ENCODE measurements around the gene GRID2.
"Not testable (repeated sequence)": the region's sequence is repeated elsewhere in the genome, so short reads cannot be mapped to it uniquely, and the experiment has no call there.

GRID2 gene

DNA sequence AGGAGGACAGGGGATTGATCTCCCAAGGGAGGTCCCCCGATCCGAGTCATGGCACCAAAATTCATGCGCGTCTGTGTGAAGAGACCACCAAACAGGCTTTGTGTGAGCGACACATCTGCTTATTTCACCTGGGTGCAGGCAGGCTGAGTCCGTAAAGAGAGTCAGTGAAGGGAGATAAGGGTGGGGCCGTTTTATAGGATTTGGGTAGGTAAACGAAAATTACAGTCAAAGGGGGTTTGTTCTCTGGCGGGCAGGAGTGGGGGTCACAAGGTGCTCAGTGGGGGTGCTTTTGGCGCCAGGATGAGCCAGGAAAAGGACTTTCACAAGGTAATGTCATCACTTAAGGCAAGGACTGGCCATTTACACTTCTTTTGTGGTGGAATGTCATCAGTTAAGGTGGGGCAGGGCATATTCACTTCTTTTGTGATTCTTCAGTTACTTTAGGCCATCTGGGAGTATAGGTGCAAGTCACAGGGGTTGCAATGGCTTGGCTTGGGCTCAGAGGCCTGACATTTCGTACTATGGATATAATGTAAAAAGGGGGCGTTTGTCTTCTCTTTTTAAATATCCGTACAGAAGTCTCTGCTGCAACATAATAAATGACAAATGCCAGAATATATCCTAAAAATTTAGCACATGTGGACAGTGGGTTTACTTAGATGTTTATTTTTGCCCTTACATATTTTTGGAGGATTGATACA lies 140.5 kb downstream of the GRID2 start:
- not testable (repeated sequence) for DNase-seq

DNA sequence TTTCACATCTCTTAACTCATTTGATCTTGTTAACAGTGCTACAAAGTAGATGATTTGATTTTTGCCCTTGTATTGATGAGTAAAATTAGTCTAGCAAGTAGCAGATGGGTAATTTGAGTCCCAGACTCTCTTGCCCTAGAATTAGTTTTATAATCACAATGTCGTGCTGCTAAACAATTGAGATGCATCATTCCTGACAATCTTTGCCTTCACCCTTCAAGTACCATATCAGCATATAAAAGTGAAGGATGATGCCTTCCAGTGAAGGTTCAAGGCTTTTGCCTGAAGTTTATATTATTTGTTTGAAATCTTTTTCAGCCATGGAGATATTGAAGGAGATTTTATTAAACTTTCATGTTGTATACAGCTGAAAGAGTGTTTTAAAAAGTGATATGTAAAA lies 141.4 kb downstream of the GRID2 start:
- no peak for DNase-seq

DNA sequence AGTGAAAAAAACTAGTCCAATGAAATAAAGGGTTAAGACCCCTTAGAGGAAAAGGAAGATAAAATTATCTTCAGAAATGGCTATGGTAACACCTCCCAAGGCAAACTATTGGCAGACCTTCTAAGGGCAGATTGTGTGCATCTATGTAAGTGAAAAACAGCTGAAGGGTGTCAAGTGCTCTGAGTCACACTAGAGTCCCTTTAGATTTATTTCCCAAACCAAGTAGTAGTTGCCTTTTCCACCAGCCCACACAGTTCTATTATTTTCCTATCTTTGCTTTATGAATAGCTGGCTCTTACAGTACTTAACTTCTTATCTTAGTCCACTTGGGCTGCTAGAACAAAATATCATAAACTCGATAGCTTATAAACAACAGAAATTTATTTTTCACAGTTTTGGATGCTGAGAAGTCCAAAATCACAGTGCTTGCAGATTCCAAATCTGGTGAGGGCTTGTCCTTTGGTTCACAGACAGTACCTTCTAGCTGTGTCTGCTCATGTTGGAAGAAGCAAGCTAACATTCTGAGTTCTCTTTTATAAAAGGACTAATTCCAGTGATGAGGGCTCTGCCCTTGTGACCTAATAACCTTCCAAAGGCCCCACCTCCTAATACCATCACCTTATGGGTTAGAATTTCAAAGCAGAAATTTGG lies 143.6 kb downstream of the GRID2 start:
- DNase-seq = no peak

DNA sequence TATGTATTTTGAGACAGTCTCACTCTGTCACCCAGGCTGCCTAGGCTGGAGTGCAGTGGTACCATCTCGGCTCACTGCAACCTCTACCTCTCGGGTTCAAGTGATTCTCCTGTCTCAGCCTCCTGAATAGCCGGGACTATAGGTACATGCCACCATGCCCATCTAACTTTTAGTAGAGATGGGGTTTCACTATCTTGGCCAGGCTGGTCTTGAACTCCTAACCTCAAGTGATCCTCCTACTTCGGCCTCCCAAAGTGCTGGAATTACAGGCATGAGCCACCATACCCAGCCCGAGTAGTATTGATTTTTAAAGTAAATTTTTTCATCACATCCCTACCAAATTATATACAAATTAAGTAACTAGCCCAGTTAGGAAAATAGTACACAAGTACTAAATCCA lies 144.4 kb downstream of the GRID2 start:
- DNase-seq = not testable (repeated sequence)

DNA sequence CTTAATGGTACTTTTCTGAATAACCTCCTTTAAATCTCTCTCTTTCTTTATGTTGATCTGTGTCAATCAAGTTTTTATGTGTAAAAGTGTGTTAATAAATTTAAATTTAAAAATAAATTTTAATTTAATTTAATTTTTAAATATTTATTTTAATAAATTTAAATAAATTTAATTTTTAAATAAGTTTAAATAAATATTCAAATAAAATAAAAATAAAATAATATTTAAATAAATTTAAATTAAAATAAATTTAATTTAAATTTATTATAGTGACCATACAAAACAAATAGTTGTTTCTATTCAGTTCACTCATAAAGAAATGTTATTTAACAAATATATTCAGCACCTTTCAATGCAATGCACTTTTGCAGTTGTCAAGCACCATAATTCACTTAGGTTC lies 146.9 kb downstream of the GRID2 start:
- no peak for DNase-seq

DNA sequence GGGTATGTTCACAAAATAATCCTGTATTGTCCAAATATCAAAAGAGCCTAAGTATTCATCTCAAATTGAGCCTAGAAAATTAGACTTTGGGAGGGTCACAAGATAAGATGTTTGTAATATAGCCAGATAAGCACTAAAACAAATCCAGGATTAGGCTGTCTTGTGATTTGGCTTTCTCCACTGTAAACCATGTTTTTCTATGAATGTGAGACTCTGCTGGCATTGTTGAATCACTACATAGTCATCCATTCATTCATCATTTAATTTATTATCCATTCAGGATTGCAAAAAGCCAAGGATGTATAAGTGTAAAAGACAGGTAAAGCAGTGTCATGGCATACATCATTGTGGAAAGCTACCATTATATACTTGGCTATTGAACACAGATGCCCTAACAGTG lies 148.0 kb downstream of the GRID2 start:
- DNase-seq = no peak

DNA sequence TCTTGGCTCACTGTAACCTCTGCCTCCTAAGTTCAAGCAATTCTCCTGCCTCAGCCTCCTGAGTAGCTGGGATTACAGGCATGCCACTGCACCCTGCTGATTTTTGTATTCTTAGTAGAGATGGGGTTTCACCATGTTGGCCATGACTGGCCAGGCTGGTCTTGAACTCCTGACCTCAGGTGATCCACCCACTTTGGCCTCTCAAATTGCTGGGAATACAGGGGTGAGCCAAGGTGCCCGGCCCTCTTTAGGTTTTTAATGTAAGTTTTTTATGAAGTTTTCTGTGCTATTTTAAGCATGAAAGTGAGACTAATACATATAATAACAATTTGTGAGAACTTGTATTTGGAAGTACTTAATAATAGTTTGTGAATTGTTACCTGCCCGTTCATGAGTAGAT lies 148.6 kb downstream of the GRID2 start:
- not testable (repeated sequence) for DNase-seq

DNA sequence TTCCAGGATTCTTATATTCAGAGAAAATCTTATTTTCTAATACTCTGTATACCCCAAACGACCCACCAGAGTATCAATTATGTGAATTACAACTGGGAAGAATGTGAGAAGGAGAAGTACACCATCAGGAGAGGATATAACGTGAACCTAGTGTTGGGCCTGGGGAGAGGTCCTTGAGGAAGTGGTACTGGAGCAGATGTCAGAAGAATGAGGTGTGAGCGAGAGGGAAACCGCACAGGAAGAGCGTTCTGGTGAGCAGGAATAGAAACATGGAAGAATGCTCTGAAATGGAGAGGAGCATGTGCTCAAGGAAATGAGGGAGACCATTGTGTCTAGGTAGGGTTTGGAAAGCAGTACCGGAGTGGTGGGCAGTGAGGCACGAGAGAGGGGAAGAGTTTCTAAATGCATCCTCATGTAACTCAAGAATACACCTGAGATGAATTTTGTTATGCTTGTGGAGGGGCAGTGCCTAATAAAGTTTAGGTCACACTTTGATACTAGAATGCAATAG lies 151.6 kb downstream of the GRID2 start:
- no peak for DNase-seq

DNA sequence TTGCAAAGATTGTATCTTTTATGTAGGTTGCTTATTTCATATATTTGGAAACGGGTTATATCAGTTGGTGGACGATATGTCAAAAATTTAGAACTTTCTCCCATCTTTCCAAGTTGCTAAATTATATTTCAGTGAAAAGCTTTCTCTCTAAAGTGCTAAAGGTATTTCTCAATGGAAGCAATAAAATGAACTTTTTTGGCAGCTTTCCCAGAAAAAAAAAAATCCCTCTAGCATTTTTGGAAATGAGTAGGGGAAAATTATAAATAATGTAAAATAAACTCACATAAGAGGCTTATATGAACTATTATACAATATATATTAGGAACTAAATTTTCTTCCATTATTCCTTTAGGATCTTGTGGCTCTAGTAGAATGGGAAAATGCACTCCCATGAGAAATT lies 152.2 kb downstream of the GRID2 start:
- DNase-seq = no peak

DNA sequence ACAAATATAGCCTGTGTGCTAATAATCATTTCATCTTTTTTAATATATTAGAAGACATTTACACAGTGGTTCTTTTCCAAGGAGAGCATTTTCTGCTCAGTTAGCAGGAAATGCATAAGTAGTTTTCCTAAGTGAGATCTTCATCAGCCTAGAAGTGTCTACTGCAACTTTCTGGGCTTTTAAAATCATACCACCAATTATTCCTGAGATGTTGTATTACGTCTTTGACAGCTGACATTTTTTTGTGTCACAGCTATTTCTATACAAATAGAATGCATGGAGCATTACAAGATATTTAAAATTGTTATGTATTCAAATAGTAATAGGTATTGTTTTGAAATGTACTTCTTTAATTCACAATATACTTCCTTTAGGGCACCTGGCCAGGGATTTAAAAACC lies 158.0 kb downstream of the GRID2 start:
- no peak for DNase-seq

DNA sequence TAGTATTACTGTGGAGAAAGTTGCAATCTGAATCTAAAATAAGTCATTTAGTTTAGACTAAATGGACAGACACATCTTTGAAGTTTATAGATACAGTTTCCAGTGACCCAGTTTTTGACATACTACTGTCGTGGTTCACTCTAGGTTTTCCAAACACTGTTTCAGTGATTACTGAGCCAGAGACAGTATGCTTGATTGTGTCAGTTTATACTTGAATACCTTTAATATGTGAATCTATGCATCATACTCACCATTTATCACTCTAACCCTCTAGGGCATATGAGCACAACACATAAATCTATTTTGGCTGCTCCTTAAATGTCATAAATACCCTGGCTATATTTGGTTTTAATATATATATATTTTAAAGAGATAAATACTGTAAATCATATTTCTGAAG lies 173.5 kb downstream of the GRID2 start:
- no peak for DNase-seq

DNA sequence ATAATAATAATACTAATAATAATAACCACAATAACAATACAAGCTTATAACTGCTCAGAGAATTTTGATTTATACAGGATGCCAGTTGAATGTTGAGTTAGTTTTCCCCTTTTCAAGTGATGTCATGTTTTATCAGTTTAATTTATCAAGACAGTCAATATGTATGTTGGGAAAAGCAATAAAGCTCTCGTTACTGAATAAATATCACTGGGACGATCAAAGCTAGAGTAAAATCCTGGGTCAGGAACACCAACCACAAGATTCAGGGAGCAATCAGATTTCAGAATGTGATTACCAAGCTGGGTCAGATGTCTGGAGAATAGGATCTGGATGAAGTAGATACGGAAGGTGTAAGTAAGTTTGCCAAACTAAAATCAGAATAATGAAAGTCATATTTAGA lies 179.6 kb downstream of the GRID2 start:
- no peak for DNase-seq

DNA sequence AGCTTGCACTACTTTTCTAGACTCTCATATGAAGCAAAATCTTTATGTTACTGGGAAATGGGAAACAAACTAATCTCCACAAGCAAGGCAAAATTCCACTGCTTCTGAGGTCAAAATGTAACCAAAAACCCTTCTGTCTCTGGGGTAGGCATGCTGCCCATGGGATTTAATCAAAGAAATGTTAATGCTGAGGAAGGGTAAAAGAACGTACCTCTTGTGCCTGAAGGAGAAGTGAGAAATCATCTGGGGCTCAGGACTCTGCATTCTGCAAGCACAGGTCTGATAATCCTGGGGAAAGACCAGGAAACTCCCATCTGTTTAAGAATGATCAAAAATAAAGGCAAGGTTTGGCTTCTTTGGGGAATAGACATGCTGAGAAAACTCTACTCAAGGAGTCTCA lies 184.7 kb downstream of the GRID2 start:
- no peak for DNase-seq

DNA sequence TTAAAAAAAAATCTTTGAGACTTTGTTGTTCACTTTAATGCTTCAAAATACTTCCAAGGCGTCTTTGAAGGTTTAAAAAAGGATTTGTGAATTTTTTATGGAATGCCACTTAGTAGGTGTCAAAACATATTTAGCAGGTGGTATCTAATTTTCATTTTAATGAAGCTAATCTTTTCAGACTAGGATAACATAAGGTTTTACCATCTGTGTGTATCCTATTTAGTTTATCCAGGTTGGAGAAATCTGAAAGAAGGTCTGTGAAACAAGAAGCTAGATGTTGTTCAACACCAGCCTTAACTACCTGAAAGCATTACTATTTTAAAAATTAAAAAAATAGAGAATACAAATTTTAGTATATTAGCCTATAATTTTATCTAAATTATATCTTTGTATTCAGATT lies 193.4 kb downstream of the GRID2 start:
- DNase-seq = no peak

DNA sequence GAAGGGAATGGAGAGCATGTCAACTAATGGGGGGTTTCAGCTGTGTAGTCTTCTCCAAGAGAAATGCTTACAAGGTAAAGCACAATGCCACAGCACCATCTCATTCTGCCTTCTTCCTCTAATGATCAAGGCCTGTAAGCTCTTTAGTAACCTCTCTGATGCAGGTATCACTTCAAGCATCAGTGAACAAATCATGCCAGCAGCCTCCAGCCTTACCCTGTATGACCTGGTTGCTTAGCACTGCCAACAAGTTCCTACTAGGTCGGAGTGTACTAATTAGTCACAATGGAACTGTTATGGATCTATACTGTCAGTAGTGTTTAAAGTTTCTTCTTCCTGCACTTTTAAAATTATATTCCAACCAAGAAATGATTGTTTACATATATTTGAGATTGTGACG lies 197.7 kb downstream of the GRID2 start:
- no peak for DNase-seq

DNA sequence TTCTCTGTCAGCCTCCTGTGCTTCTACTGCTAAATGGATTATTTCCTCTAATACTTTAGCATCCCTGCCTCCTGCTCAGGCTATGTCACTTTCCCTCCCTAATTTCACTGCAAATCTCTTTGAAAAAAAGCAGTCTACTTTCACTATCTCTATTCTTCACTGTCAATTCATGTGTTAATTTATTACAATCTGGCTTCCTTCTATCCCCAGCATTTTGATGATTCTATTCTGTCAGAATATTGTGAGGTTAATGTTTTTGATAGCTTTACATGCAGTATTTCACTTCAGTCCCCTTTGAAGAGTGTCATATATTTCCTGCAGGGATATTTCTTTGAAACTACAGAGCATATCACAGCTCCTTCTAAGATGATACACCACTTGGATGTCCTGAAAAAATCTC lies 203.2 kb downstream of the GRID2 start:
- DNase-seq = no peak

DNA sequence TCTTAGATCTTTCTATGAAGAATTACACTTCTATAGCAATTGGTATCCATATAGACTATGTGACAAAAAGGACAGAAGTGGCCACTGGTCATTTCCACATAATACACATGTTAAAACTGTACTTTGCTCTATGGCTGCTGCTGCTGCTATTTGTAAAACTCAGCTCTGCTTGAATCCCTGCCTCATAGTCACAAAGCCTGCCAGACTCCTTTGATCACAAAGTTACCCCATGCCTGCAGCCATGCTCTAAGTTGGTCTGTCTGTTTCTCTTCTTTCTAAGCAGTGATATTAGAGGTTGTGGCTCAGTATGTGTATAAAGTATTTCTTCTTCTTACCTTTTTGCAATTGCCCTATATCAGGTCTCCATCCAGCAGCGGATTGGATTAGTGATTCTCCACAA lies 210.9 kb downstream of the GRID2 start:
- no peak for DNase-seq

DNA sequence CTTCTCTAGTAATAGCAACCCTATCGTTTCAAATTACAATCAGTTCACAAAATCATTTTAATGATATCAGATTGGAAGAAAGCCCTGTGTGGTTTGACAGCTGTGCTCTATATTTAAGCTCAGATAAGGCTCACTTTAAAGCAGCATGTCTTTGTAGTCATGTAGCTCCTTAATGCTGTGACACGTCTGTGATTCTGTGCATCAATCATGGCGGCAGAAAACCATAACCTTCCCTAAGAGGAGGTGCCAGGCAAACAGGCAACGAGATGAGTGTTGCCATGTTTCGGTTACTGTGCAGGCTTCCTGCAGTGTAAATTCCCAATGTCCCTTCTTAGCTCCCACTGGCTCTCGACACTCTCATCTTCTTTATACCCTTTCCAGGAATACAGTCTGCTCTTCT lies 212.7 kb downstream of the GRID2 start:
- no peak for DNase-seq

DNA sequence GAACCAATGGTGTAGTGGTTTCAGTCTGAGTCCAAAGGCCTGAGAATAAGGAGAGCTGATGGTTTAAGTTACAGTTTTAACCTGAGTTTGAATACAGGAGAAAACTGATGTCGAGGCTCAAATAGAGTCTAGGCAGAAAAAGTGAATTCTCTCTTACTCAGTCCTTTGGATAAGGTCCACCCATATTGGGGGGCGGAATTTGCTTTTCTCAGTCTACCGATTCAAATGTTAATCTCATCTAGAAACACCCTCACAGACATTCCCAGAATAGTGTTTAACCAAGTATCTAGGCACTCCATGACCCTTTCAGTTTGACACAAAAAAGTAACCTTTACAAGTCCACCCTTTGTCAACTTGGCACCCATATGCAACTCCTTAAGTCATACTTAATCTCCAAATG lies 216.0 kb downstream of the GRID2 start:
- no peak for DNase-seq

DNA sequence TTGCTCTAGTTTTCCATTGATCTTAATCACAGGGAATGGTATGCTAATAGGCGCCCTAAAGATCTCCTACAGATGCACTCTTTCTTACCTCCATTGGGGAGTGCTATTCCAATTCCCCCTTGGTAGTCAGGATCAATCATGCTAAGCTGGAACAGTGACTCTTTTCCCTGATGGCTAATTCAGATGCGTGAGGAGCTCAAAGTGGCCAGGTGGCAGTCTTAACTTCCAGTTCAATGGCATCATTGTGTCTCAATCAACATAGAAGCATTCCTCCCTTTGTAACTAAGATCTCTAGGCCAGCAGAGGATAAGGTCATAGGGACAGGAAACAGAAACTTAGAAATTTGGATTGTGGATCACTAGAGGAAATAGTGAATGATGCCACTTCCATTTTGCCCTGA lies 216.8 kb downstream of the GRID2 start:
- DNase-seq = no peak

DNA sequence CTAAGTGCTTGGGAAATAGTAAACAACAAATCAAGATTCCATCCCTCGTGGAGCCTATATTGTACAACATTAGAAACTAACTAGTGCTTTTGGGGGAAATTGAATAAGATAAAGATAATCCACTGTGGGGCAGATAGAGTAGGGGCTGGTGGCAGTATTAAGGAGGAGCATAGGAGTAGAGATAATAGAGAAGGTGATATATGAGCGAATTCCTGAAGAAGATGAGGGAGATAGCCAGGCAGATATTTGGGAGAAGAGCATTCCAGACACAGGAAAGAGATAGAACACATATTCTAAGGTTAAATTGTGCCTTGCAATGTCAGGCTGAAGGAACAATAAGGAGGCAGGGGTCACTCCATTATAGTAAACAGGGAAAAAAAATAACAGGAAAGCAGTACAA lies 218.2 kb downstream of the GRID2 start:
- DNase-seq = no peak

DNA sequence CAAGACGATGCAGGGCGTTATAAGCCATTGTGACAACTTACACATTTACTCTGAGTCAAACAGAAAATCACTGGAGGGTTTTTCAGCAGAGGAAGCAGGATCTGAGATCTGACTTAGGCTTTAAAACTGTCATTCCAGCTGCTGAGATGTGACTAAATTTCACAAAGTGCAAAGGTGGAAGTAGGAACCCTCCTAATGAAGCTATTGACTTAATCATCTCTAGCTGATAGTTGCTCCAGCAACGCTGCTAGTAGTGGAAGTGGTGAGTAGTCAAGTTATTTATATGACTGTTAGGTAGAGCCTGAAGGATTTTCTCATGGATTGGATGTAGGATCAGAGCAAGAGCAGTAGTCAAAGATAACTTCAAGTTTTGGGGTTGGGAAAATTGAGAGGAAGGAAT lies 218.6 kb downstream of the GRID2 start:
- no peak for DNase-seq

DNA sequence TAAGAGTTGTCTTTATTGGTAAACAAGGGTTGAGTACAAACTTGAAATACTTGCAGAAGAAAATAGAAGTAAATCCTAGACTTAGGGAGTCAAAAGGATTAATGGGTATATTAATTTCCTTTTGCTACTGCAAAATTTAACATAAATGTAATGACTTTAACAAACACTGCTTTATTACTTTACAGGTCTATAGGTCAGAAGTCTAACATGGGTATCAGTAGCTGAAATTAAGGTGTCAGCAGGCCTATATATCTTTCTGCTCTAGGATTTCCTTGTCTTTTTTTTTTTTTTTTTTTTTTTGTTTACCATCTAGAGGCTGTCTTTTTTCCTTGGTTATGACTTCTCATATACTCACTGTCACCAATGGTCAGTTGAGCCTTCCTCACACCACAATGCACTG lies 220.4 kb downstream of the GRID2 start:
- DNase-seq = no peak

DNA sequence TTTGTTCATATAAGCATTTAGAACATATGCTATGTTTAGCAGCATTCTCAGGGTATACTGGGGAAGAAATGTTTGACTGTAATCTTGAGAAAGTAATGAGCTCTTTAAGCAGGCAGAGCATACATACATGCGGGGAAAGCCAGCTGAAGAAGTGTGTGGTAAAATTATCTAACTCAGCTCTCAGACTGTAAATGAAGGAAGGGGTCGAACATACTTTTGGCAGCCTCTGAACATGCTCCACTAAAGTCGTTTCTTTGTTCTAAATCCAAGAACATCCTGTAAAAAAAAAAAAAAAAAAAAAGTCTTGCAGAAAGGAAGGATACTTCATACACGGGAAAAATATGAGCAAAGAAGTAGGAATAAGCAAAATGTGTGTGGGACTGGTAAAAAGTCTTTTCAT lies 224.8 kb downstream of the GRID2 start:
- no peak for DNase-seq

DNA sequence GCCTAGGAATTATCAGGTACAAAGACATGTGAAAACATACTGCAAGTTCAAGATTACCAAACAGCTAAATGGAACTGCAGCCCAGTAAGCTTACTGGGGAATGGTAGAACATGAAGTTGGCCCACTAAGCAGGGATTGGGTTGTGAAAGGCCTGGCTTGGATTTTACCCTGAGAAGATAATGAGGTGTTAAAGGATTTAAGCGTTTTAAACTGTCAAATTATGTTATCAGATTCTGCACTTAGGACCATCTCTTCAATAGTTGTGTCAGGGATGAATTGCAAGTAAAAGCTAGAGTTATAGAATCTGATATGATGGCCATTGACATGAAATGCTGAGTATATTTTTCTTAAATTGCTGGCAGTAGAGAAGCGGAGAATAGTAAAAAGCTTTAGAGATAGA lies 225.7 kb downstream of the GRID2 start:
- no peak for DNase-seq

Data from cerebellar nuclear complex (tissue), 1 donor.